GM23248 (cell line): ENCODE data around the gene SBF2. TPM values are rescaled to one million over a fixed set of nuclear protein-coding genes. Genes with fewer than 3 reads are reported as not detected.

ENCODE experiments used
- DNase-seq: peaks from one replicate; pipeline ENCODE4 v3.0.0-alpha.2; 2015
- H2AFZ ChIP-seq: fragments of 200-600 bp; sonication (generic); 2 replicates; pipeline ENCODE4 v1.6.1; 2016; ENCODE audit warnings: antibody characterized with exemption
- H3F3A ChIP-seq: fragments of 200-600 bp; sonication (generic); 2 replicates; pipeline ENCODE4 v1.6.1; 2016; ENCODE audit warnings: mild to moderate bottlenecking, antibody characterized with exemption, mixed run types; ENCODE audit not compliant: insufficient read depth
- H3K27ac ChIP-seq: fragments of 200-600 bp; sonication (generic); 2 replicates; pipeline ENCODE4 v1.5.1; 2016; ENCODE audit warnings: mild to moderate bottlenecking
- H3K27me3 ChIP-seq: fragments of 200-600 bp; sonication (generic); replicated peaks from 2 replicates; pipeline ENCODE4 v1.6.1; 2016; ENCODE audit warnings: mild to moderate bottlenecking; ENCODE audit not compliant: insufficient read depth
- H3K36me3 ChIP-seq: fragments of 200-600 bp; sonication (generic); 2 replicates; pipeline ENCODE4 v1.6.1; 2016; ENCODE audit warnings: low read depth, mild to moderate bottlenecking
- H3K4me1 ChIP-seq: fragments of 200-600 bp; sonication (generic); 2 replicates; pipeline ENCODE4 v1.6.1; 2016; ENCODE audit warnings: mild to moderate bottlenecking; ENCODE audit not compliant: insufficient read depth
- H3K4me2 ChIP-seq: fragments of 200-600 bp; sonication (generic); one replicate; pipeline ENCODE4 v1.6.1; 2016; ENCODE audit warnings: mild to moderate bottlenecking; ENCODE audit not compliant: unreplicated experiment
- H3K4me3 ChIP-seq: fragments of 200-600 bp; sonication (generic); 2 replicates; pipeline ENCODE4 v1.5.1; 2016; ENCODE audit warnings: mild to moderate bottlenecking
- H3K79me2 ChIP-seq: fragments of 200-600 bp; sonication (generic); 2 replicates; pipeline ENCODE4 v1.6.1; 2016; ENCODE audit warnings: mild to moderate bottlenecking; ENCODE audit not compliant: insufficient read depth
- H3K9ac ChIP-seq: fragments of 200-600 bp; sonication (generic); 2 replicates; pipeline ENCODE4 v1.6.1; 2016; ENCODE audit warnings: mild to moderate bottlenecking
- H3K9me2 ChIP-seq: fragments of 200-600 bp; sonication (generic); 2 replicates; pipeline ENCODE4 v1.6.1; 2016; ENCODE audit warnings: mixed run types, mild to moderate bottlenecking, moderate library complexity; ENCODE audit not compliant: insufficient read depth
- H3K9me3 ChIP-seq: fragments of 200-600 bp; sonication (generic); one replicate; pipeline ENCODE4 v1.6.1; 2017; ENCODE audit warnings: low read depth
- H4K20me1 ChIP-seq: fragments of 200-600 bp; sonication (generic); 2 replicates; pipeline ENCODE4 v1.6.0; 2016; ENCODE audit not compliant: insufficient read depth
- EZH2 ChIP-seq: fragments of 200-600 bp; sonication (generic); IDR thresholded peaks from 2 replicates; pipeline ENCODE4 v1.6.1; 2018; ENCODE audit warnings: antibody characterized with exemption, mild to moderate bottlenecking; ENCODE audit not compliant: insufficient read depth, poor library complexity, severe bottlenecking
- EZH2phosphoT487 ChIP-seq: fragments of 200-600 bp; sonication (generic); IDR thresholded peaks from 2 replicates; pipeline ENCODE4 v1.6.1; 2018; ENCODE audit warnings: antibody characterized with exemption, moderate library complexity, mild to moderate bottlenecking, low read depth; ENCODE audit not compliant: insufficient read depth
- WGBS, 2 experiments: methylation state at CpG; one replicate each; pipeline ENCODE4 v1.1.6; 2015 to 2017; ENCODE audit warnings: low lambda C conversion rate in 2 of 2, low coverage in 1 of 2; ENCODE audit errors: missing lambda C conversion rate in 2 of 2; 5-methylcytosine and 5-hydroxymethylcytosine counted together
- in situ Hi-C: fragments of 300-500 bp; cut with MboI; formaldehyde crosslinking; loops from 2 replicates; pipeline ENCODE4 v1.15.0; 2020
- polyA plus RNA-seq: library from polyadenylated mRNA; unstranded; fragments of >200 nt; fragmentation: Nextera tagmentation; extraction: Ambion mirVana; gene quantifications from 2 replicates; pipeline ENCODE4 v1.2.1, GENCODE V29; 2016
- total RNA-seq: library from RNA; depleted of rRNA; stranded (reverse); fragments of >200 nt; shearing (Covaris generic); gene quantifications from 2 replicates; pipeline ENCODE4 v1.2.3, GENCODE V29; 2014

Gene SBF2
- total and polyA plus RNA-seq, 2 experiments from 2014 or later: 21.9 to 32.7 TPM

- in situ Hi-C loops: no loop called here
- Histone ChIP-seq H3K9ac (no peak overlapping the region), H4K20me1 (no peaks in the 10 kb centered on the region), H3K4me1 (no peaks in the 10 kb centered on the region), H3K4me3 (no peak overlapping the region), H2AFZ (no peak overlapping the region), H3K4me2 (no peak overlapping the region), H3K36me3 (no peaks in the 10 kb centered on the region), H3K79me2 (no peaks in the 10 kb centered on the region; the same call in 1 of the 2 replicates), H3K9me3 (no peaks in the 10 kb centered on the region), H3K27ac (no peak overlapping the region), H3F3A (no peaks in the 10 kb centered on the region), H3K9me2 (no peaks in the 10 kb centered on the region), H3K27me3 (no peaks in the 10 kb centered on the region)
- no peak for TF ChIP-seq EZH2phosphoT487
- no peak for TF ChIP-seq EZH2
- DNase-seq: no peak
- WGBS, 2 experiments: 70 to 73% methylated on average over 4 of the region's 4 CpGs
These were observed 371.2 kb downstream of the SBF2 start for GRCh38 chr11:9922806-9923205.

DNA sequence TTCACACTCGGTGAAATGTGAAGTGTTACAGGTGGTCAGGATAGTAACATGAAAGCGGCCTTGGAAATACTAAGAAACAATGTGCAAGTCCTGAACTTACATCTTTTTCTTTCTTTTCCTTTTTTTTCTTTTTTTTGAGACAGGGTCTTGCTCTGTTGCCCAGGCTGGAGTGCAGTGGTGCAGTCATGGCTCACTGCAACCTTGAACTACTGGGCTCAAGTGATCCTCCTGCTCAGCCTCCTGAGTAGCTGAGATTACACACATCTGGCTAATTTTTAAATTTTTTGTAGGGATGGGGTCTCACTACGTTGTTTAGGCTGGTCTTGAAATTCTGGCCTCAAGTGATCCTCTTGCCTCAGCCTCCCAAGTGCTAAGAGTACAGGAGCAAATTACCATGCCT lies 377.5 kb downstream of the SBF2 start:
- H2AFZ ChIP-seq: no peak overlapping the region
- WGBS, 2 experiments: 95 to 99% methylated on average over 3 of the region's 3 CpGs
- TF ChIP-seq EZH2phosphoT487 (no peak), EZH2 (no peak)
- no peaks in the 10 kb centered on the region for H3F3A ChIP-seq
- H3K9me3 ChIP-seq: no peaks in the 10 kb centered on the region
- no peaks in the 10 kb centered on the region for H3K79me2 ChIP-seq
- H3K4me2 ChIP-seq: no peak overlapping the region
- no peaks in the 10 kb centered on the region for H4K20me1 ChIP-seq
- H3K9ac ChIP-seq: no peak overlapping the region
- no peak for DNase-seq
- in situ Hi-C loops: no loop called here
- no peaks in the 10 kb centered on the region for H3K9me2 ChIP-seq
- H3K27ac ChIP-seq: no peak overlapping the region
- no peaks in the 10 kb centered on the region; the same call in 1 of the 2 replicates for H3K36me3 ChIP-seq
- no peak overlapping the region for H3K4me3 ChIP-seq
- no peaks in the 10 kb centered on the region for H3K27me3 ChIP-seq
- 0 out of 2 replicates have a peak, but pooled peaks cover 5% of the 10 kb centered on the region for H3K4me1 ChIP-seq

GRCh38 chr11:9914064-9914463 lies 380.0 kb downstream of the SBF2 start:
- TF ChIP-seq EZH2 (no peak), EZH2phosphoT487 (no peak)
- Histone ChIP-seq H3K27me3 (no peaks in the 10 kb centered on the region), H3K9me3 (no peaks in the 10 kb centered on the region), H3K4me3 (no peak overlapping the region), H3K9me2 (no peaks in the 10 kb centered on the region), H3K4me1 (0 out of 2 replicates have a peak, but pooled peaks cover 5% of the 10 kb centered on the region), H2AFZ (no peak overlapping the region), H4K20me1 (no peaks in the 10 kb centered on the region), H3K4me2 (no peak overlapping the region), H3K79me2 (peaks cover 6% of the 10 kb centered on the region; the same call in 1 of the 2 replicates), H3F3A (0 out of 2 replicates have a peak, but pooled peaks cover 1% of the 10 kb centered on the region), H3K27ac (no peak overlapping the region), H3K9ac (no peak overlapping the region), H3K36me3 (no peaks in the 10 kb centered on the region; the same call in 1 of the 2 replicates)
- in situ Hi-C loops: no loop called here
- DNase-seq: no peak
- WGBS, 2 experiments: 63 to 64% methylated on average over 2 of the region's 2 CpGs

DNA sequence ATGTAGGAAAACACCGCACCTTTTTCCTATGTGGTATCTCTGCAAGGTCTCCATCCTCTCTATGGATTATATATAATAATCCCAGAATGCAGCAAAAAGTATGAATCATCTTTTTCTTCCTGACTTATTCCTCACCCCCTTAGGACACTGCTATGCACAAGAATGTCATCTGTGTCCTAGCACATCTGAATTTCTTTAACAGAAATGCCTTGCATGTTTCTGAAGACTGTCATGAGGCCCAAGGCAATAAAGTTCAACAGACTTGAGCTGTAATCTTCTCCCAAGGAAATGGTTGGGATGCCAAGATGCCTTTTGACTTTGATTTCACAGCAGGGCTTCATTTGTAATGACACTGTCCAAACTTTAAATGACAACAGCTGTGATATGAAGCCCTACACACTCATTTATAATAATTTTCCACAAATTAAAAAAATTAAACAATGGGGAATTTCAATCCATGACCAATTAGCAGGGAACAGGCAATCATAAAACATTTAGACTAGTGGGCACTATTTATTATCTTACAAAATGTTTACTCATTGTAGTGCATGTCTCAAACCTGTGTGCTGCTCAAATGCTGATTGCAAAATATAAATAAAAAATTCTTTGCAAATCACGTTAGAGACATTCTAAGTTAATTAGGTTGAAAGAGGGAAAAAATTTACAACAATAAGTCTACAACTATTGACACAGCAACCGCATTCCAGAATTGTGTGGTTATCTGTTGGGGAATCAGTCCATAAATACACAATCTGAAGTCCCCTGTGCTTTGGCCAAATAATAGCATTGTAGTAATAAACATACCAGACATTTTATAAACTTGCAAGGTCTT lies 387.8 kb downstream of the SBF2 start:
- Histone ChIP-seq H3K27me3 (no peaks in the 10 kb centered on the region), H3K36me3 (no peaks in the 10 kb centered on the region), H4K20me1 (no peaks in the 10 kb centered on the region), H3K27ac (peak overlapping the region; percentile 82), H3K9me3 (no peaks in the 10 kb centered on the region), H3K4me3 (no peak overlapping the region), H3K4me1 (peaks cover 44% of the 10 kb centered on the region), H2AFZ (no peak overlapping the region), H3K4me2 (peak overlapping the region; percentile 44), H3K9ac (peak overlapping the region; percentile 34), H3K9me2 (no peaks in the 10 kb centered on the region), H3F3A (peaks cover 60% of the 10 kb centered on the region), H3K79me2 (peaks cover 18% of the 10 kb centered on the region)
- 0 to 2% methylated on average over 3 of the region's 3 CpGs for WGBS, 2 experiments
- in situ Hi-C loops: no loop called here
- TF ChIP-seq EZH2phosphoT487 (peak; percentile 87), EZH2 (no peak)
- DNase-seq: peak; percentile 96
